ENCODE results near the gene CFAP410.

The CFAP410 gene

DNA sequence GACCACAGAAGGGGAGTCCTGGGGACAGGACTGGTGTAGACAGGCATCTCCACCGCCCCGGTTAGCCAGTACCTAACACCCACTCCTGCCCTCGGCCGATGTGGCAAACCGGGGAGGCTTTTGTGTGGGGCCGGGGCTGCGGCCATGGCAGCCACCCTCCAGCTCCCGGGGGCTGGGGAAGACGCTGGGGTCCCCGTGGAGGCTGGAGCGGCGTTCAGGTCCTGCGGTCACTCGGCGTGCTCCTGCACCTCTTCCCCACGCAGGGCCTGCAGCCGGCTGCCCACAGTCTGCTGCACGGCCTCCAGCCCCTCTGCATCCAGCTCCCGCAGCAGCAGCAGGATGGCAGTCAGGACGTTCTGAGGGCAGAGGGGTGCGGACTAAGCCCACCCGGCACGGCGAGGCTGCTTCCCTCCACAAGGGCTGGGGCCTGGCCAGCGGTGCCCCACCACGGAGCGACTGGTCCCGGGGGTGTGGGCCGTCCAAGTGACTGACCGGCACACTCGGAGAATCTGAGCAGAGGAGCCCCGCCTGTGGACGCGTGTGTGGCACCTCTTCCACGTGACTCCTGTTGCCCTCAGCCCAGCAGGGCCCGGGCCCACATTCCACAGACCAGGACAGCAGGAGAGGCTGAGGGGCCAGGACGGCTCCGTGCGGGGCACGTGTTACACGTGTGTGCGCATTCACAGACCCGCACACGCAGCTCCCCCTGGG, 9.1 kb downstream of the CFAP410 start:
- DNase-seq: no peak

GRCh38 chr21:44329086-44329889, 9.9 kb downstream of the CFAP410 start:
- DNase-seq: no peak

GRCh38 chr21:44328242-44328895, 10.8 kb downstream of the CFAP410 start:
- DNase-seq: no peak

DNA sequence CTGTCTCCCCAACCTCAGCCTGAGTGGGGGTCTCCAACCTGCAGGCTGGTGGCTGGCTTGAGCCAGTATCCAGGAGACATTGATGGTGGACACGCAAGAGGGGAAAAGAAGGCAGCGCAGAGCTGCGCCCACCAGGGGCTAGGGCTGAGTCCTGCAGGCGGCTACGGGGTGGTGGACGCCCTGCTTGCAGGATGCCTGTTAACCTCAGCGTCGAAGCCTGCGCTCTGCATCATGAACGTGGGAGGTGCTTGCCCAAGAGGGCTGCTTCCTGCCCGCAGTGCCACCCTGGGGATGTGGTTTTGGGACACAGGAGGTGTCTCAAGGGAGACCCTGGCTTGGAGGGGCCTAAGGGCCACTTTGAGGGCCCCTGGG, 11.6 kb downstream of the CFAP410 start:
- no peak for DNase-seq

DNA sequence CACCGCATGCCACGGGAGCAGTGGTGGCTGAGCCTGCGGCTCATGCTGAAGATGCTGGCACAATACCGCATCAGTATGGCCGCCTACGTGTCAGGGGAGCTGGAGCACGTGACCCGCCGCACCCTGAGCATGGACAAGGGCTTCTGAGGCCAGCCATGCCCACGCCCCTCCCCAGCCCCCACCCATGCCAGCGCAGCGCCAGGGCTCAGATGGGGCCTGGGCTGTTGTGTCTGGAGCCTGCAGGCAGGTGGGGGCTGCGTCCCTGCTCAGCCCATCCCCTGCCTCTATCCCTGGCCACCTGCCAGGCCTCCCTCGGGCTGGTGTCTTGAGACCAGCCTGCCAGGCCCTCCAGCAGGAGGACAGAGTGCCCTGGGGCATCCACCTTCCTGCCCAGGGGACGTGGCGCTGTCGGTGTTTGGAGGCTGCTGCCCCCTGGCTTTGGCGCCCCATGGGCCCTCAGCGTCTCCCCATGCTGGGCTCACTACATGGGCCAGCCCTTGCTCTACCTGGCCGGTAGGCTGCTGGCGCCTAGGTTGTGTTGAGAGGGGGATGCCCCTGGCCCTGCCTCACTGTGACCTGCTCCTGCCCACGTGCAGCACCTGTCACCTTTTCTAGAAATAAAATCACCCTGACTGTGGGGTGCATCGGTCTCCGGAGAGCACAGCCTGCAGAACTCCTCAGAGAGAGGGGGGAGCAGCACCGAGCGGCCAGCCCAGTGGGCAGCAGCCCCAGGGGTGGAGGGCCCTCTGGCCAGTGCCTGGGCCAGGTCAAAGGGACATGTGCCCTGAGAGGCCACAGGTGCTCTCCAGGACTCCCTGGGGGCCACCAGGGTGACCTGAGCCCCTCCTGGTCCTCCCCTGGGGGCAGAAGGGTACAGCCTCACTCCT, 12.2 kb downstream of the CFAP410 start:
- no peak for DNase-seq

GRCh38 chr21:44326272-44326647, 12.9 kb downstream of the CFAP410 start:
- no peak for DNase-seq

DNA sequence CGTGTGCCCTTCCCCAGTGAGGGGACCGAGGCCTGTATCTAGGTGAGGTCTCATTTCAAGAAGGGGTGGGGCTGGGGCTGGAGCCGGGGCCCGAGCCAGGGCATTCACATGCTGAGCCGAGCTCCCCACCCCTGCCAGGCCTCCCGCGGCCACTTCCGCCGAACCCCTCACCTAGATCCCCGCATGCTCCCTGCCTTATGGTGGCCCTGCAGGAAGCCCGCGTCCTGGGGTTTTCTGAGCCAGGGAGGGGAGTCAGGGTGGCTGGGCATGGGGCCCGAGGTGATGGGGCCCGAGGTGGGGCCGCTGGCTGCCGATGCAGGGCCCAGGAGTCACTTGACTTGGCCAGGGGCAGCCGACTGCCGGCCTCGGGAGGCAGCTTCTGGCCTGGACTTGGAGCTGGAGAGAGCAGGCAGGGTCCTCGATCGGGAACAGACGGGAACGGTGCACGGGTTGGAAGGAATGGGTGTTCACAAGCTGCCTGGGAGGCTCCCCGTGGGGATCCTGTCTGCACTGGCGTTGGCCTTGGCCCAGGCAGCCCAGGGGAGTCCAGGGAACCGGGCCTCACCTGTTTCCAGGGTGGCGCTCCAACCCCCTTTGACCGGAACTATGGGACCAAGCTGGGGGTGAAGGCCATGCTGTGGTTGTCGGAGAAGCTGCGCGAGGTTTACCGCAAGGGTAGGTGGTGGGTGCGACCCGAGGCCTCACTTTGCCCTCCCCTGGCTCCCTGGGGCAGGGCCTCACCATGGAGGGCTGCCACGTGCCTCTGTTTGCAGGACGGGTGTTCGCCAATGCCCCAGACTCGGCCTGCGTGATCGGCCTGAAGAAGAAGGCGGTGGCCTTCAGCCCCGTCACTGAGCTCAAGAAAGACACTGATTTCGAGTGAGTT, 13.6 kb downstream of the CFAP410 start:
- DNase-seq: no peak

DNA sequence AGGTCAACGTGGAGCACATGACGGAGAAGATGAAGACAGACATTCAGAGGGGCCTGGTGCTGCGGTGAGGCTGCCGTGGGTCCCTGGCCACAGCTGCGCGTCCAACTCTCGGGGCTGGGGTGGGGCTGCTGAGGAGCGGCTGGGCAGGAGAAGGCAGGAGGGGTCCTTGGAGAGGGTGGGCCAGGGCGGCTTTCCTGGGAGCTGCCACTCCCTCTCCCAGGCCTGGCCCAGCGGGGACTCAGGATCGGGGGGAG, 14.4 kb downstream of the CFAP410 start:
- DNase-seq: no peak

- DNase-seq: no peak
Measured at GRCh38 chr21:44324106-44324853, 14.9 kb downstream of the CFAP410 start.

DNA sequence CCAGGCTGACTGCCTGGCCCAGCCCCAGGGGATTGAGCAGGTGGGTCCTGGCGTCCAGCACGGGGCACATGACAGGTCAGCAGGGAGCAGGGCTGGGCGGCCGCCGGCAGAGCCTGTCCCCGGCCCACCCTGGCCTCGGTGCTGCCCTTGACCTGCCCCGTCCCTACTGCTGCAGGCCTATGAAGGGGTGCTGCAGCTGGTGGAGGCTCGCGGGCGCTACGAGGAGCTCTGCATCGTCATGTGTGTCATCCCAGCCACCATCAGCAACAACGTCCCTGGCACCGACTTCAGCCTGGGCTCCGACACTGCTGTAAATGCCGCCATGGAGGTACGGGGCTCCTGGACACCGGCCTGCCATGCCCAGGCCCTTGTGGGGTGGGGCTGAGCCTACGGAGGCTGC, 15.6 kb downstream of the CFAP410 start:
- no peak for DNase-seq

- DNase-seq: no peak
Measured at GRCh38 chr21:44322621-44323325, 16.4 kb downstream of the CFAP410 start.

DNA sequence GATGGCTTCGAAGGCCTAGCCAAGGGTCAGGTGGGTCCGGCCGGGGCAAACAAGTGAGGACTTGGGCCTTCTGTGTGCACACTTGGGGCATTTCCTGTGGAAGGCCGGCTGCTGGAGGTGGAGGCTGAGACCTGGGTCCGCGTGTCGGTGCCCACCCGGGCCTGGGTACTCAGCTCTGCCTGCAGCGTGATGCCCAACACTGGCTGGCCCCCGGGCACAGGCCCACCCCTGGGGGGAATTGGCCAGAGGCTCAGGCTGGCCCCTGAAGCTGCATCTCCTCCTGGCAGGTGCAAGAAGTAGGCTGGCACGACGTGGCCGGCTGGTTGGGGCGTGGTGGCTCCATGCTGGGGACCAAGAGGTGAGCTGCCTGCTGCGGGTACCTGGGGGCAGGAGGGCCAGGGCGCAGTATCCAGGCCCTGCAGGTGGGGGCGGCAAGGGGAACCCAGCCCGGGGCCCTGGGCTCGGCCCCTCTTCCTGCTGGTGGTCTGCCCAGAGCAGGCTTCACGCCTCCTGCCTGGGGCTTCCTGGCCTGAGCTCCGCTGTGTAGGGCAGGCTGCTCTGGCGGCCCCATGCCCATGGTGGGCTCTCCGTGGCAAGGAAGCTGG, 17.2 kb downstream of the CFAP410 start:
- no peak for DNase-seq

DNA sequence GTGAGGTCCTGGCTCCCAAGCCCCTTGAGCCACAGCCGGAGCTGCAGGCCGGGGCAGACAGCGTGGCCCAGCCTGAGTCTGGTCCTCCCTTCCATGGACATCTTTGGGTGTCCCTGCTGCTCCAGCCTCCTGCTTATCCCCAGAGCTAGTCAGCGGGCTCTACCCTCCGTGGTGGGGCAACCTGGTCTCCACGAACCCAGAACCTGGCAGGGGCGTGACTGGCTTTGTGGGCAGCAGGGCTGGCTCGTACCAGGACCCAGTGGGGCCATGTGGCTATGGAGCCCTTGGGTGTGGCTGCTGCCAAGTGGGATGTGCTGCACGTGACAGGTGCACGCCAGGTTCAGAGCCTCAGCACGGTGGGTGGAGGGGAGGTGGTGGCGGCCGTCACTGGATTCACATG, 18.3 kb downstream of the CFAP410 start:
- no peak for DNase-seq

DNA sequence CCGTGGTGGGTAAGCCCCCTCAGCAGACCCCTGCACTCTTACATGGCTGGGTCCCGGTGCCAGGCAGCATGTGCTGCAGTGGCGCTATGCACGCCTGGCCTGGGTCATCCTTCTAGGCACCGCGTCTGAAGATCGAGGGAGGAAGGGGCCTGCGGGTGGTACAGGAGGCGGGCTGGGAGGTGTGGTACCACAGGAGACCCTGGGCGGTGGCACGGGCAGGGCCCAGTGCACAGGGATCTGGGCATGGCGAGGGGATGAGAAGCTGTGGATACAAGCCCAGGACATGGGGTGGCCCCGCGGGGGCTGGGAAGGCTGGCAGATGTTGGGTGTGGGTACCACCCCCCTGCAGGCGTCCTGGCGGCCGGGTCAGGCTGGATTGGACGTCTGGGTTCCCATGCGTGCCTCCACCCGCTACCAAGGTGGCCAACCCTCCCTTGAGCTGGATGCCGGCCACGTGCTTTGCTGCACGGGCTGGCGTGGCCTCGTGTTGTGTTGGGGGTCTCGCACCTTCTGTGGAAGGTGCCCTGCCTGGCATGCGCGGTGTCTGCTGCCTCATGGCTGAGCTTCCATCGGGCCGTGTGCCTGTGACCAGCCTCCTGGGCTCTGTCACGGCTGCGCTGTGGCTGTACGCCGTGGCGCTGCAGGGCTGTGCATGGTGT, 19.7 kb downstream of the CFAP410 start:
- DNase-seq: no peak

GRCh38 chr21:44318489-44319285, 20.5 kb downstream of the CFAP410 start:
- DNase-seq: no peak

- no peak for DNase-seq
Measured at GRCh38 chr21:44317871-44318270, 21.3 kb downstream of the CFAP410 start.

GRCh38 chr21:44317241-44317782, 21.9 kb downstream of the CFAP410 start:
- DNase-seq: no peak

GRCh38 chr21:44316277-44316900, 22.8 kb downstream of the CFAP410 start:
- DNase-seq: no peak

Data from activated CD4-positive, alpha-beta T cell treated with anti-CD3 and anti-CD28 coated beads, Interleukin-2, amount 50 U/mL, for 4 hours (primary cell).